ENCODE data around the gene MLIP. TPM values are rescaled to one million over a fixed set of nuclear protein-coding genes. Genes with fewer than 3 reads are reported as not detected.

MLIP gene
- total and polyA plus RNA-seq, 2 of the 8 experiments (the other 6 are each of a cell fraction or from before 2014, with no cell fraction given), result not detected

DNA sequence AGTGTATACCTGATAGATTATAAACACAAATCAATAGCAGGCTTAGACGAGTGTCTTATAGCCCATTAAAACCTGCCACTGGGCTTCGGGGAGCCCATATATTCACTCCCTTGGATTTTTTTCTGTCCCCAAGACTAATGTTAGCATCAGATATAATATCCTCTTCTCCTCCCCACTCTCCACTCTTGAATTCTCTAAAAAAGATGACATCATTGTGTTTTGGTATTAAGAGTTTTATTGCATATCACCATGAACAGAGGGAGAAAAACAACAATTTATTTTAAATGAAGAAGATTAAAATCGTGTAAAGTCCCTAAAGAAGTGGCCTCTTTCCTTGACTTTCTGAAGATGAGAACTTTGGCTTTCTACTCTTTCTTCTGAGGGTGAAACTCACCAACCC lies 84.4 kb downstream of the MLIP start (continued):
- TF ChIP-seq RFX5 (IDR thresholded peaks at IDR 0.05; ENCODE audit: borderline replicate concordance, low read depth, low read length) (no peak), SUZ12 (IDR thresholded peaks at IDR 0.05; ENCODE audit: low read length) (no peak), YY1 (IDR thresholded peaks at IDR 0.05; ENCODE audit: low read depth, low read length) (no peak)
